Measurements from ENCODE around the gene KANSL1.

GRCh38 chr17:46047856-46048255 lies 145.4 kb downstream of the KANSL1 start:
- TF ChIP-seq, protein P1, sequence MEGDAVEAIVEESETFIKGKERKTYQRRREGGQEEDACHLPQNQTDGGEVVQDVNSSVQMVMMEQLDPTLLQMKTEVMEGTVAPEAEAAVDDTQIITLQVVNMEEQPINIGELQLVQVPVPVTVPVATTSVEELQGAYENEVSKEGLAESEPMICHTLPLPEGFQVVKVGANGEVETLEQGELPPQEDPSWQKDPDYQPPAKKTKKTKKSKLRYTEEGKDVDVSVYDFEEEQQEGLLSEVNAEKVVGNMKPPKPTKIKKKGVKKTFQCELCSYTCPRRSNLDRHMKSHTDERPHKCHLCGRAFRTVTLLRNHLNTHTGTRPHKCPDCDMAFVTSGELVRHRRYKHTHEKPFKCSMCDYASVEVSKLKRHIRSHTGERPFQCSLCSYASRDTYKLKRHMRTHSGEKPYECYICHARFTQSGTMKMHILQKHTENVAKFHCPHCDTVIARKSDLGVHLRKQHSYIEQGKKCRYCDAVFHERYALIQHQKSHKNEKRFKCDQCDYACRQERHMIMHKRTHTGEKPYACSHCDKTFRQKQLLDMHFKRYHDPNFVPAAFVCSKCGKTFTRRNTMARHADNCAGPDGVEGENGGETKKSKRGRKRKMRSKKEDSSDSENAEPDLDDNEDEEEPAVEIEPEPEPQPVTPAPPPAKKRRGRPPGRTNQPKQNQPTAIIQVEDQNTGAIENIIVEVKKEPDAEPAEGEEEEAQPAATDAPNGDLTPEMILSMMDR (IDR thresholded peaks at IDR 0.05; ENCODE audit: poor library complexity), result no peak
- TF ChIP-seq EZH2phosphoT487 (IDR thresholded peaks at IDR 0.05; ENCODE audit: low read depth, severe bottlenecking, unreplicated experiment) (no peak), EZH2 (IDR thresholded peaks at IDR 0.05; ENCODE audit: borderline replicate concordance) (no peak)

Measured in hepatocyte (in vitro differentiated cells).